HG03280 (cell line): ENCODE measurements around the gene CD163.
"Not testable (repeated sequence)": the region's sequence is repeated elsewhere in the genome, so short reads cannot be mapped to it uniquely, and the experiment has no call there.

Experiments
- ATAC-seq: cut with Tn5 transposase; IDR thresholded peaks from one replicate; pipeline ENCODE4 v1.9.1; 2021; ENCODE audit warnings: mild to moderate bottlenecking, moderate library complexity; ENCODE audit not compliant: unreplicated experiment

Gene CD163

GRCh38 chr12:7451756-7452155, 51.8 kb downstream of the CD163 start:
- ATAC-seq = no peak

GRCh38 chr12:7450667-7451066, 52.9 kb downstream of the CD163 start:
- ATAC-seq = no peak

GRCh38 chr12:7448099-7448498, 55.5 kb downstream of the CD163 start:
- ATAC-seq = no peak

GRCh38 chr12:7444537-7444936, 59.0 kb downstream of the CD163 start:
- no peak for ATAC-seq

DNA sequence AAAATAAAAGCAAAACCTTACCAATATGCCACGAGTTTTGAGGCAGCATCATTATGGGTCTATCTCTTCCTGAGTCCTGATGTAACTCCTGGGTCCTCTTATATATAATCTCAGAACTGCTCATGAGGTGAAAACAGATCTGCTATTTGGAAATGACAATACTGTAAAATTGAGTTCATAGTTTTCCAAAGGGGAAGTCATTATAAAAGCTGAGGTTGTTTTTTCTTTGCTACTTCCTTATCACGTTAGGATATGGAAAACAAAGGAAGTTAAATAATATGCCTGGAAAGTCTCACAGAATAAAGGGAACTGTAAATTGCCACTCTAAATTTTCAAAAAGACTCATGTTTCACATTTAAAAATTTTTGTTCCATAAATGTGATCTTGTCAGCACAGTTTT, 59.5 kb downstream of the CD163 start, which contains the start of gene CD163L1:
TSS of gene CD163L1 (minus strand) at position 78 of the 400 bp plus-strand sequence. CDS start at position 52, 26 bp downstream.
- ATAC-seq = no peak

DNA sequence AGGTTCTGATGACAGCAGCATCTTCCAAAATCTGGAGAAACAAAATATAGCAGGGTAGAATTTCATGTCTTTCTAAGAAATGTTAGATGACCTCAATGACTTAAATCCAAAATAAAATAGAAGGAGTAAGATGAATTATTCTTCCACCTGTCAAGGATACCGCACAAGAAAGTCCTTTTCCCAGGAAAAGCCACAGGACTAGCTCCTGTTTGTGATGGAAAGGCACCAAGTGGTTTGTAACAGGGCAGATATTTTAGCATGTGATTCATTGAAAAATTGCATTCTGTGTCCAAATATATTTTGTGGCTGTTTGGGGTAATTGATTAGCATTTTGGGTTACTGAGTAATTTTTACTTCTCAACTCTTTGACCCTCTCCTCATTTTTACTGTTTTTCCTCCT, 62.4 kb downstream of the CD163 start:
- no peak for ATAC-seq

- no peak for ATAC-seq
These were observed 63.7 kb downstream of the CD163 start for GRCh38 chr12:7439579-7440505.

GRCh38 chr12:7438291-7438995, 65.1 kb downstream of the CD163 start:
- not testable (repeated sequence) for ATAC-seq

DNA sequence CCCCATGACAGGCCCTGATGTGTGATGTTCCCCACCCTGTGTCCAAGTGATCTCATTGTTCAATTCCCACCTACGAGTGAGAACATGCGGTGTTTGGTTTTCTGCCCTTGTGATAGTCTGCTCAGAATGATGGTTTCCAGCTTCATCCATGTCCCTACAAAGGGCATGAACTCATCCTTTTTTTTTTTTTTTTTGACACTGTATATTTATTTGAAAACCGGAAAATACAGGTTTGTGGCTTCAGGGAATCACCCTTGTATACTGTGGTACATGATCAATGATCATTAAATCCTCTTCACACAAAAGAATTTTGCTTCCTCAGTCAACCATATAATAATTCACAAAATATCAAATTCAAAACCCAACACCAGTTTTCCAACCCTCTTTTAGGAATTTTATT, 66.1 kb downstream of the CD163 start:
- ATAC-seq = not testable (repeated sequence)

GRCh38 chr12:7434670-7435069, 68.9 kb downstream of the CD163 start:
- no peak for ATAC-seq

GRCh38 chr12:7433276-7433822, 70.2 kb downstream of the CD163 start:
- ATAC-seq = no peak

DNA sequence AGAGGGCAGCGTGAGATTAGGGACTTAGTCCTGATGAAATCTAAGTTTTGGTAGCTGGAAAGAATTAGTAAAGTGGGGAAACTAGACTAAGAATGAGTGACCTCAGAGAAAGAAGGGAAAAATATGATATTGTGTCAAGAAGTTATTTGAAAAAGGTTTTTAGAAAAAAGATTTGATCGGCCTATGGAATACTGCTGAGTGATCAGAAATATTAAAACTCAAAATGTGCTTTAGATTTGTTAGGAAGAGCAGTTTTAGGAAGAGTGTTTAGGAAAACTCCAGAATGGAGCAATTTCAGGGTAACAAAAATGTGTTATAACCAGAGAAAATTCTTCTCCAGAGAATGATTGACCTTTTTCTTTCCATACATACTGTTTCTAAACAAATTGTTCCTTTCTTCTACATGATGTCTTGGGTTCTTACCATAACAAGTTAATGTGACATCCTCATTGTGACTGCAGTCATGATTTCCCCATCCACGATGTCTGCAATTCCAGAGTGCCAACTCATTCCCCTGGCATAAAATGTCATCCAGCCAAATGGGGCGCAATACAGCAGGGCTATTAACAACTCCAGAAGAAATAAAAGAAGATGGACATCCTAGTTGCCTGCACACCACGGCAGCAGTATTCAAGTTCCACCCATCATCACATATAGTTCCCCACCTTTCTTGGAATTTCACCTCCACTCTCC, 71.4 kb downstream of the CD163 start:
- no peak for ATAC-seq
